ENCODE data around the gene BMI1. TPM values are rescaled to one million over a fixed set of nuclear protein-coding genes. Genes with fewer than 3 reads are reported as not detected.

Gene BMI1
- total and polyA plus RNA-seq, 4 donors = 13.2 to 28.7 (median 19.5) TPM

GRCh38 chr10:22294694-22295093 lies 26.2 kb upstream of the BMI1 start:
- Histone ChIP-seq H3K9ac (ENCODE audit: low read depth in 1 of 2, low read length in 2 of 2) (no peak overlapping the region), H3K4me1 (ENCODE audit: control insufficient read depth in 4 of 4, insufficient read depth in 4 of 4, low read length in 3 of 4) (no peaks in the 10 kb centered on the region), H3K27ac (ENCODE audit: low read depth in 1 of 2, low read length in 2 of 2) (no peak overlapping the region), H3K9me3 (ENCODE audit: control insufficient read depth in 4 of 4, low read length in 3 of 4) (no peaks in the 10 kb centered on the region), H3K27me3 (ENCODE audit: control insufficient read depth in 4 of 4, insufficient read depth in 4 of 4, low read length in 3 of 4) (peaks cover 0 to 3% (median 0%) of the 10 kb centered on the region in 4 donors), H3K4me3 (ENCODE audit: low read depth in 1 of 3, low read length in 3 of 3) (no peak overlapping the region), H3K36me3 (ENCODE audit: control insufficient read depth in 4 of 4, insufficient read depth in 3 of 4, low read depth in 1 of 4, low read length in 3 of 4) (no peaks in the 10 kb centered on the region)
- 40% methylated on average over 2 of the region's 2 CpGs for WGBS
- no peak for TF ChIP-seq HNF4G (IDR thresholded peaks at IDR 0.05)
- no peak for TF ChIP-seq REST (IDR thresholded peaks at IDR 0.05)
- TF ChIP-seq ZBTB33 (IDR thresholded peaks at IDR 0.05) = no peak
- no peak for TF ChIP-seq YY1 (IDR thresholded peaks at IDR 0.05)
- no peak for TF ChIP-seq GABPA (IDR thresholded peaks at IDR 0.05 in 1 of 2, conservative IDR thresholded peaks at IDR 0.05 in 1 of 2)
- TF ChIP-seq JUND (IDR thresholded peaks at IDR 0.05) = no peak
- no peak for TF ChIP-seq NR2F2 (IDR thresholded peaks at IDR 0.05)
- TF ChIP-seq FOXA2 (IDR thresholded peaks at IDR 0.05) = no peak
- no peak for TF ChIP-seq FOXA1 (IDR thresholded peaks at IDR 0.05)
- no peak for TF ChIP-seq SP1 (IDR thresholded peaks at IDR 0.05)
- TF ChIP-seq CTCF (IDR thresholded peaks at IDR 0.05; ENCODE audit: low read depth, low read length, missing input control) = no peak
- no peak for TF ChIP-seq TAF1 (conservative IDR thresholded peaks at IDR 0.05)
- no peak for TF ChIP-seq MAX (IDR thresholded peaks at IDR 0.05)
- no peak for TF ChIP-seq ATF3 (IDR thresholded peaks at IDR 0.05)
- no peak for TF ChIP-seq EGR1 (IDR thresholded peaks at IDR 0.05; ENCODE audit: low read depth in 2 of 2)
- TF ChIP-seq RXRA (IDR thresholded peaks at IDR 0.05) = no peak
- DNase-seq (ENCODE audit: low spot score) = no peak

GRCh38 chr10:22301193-22301592 lies 19.7 kb upstream of the BMI1 start:
- Histone ChIP-seq H3K4me3 (ENCODE audit: low read depth in 1 of 3, low read length in 3 of 3) (no peak overlapping the region), H3K27me3 (ENCODE audit: control insufficient read depth in 4 of 4, insufficient read depth in 4 of 4, low read length in 3 of 4) (peaks cover 0 to 3% (median 0%) of the 10 kb centered on the region in 4 donors), H3K27ac (ENCODE audit: low read depth in 1 of 2, low read length in 2 of 2) (no peak overlapping the region), H3K9me3 (ENCODE audit: control insufficient read depth in 4 of 4, low read length in 3 of 4) (peaks cover 0 to 8% (median 0%) of the 10 kb centered on the region in 4 donors), H3K9ac (ENCODE audit: low read depth in 1 of 2, low read length in 2 of 2) (no peak overlapping the region), H3K4me1 (ENCODE audit: control insufficient read depth in 4 of 4, insufficient read depth in 4 of 4, low read length in 3 of 4) (no peaks in the 10 kb centered on the region), H3K36me3 (ENCODE audit: control insufficient read depth in 4 of 4, insufficient read depth in 3 of 4, low read depth in 1 of 4, low read length in 3 of 4) (no peaks in the 10 kb centered on the region)
- 97% methylated on average over 4 of the region's 4 CpGs for WGBS
- no peak for DNase-seq (ENCODE audit: low spot score)
- TF ChIP-seq FOXA2 (IDR thresholded peaks at IDR 0.05) (no peak), JUND (IDR thresholded peaks at IDR 0.05) (no peak), HNF4G (IDR thresholded peaks at IDR 0.05) (no peak), ATF3 (IDR thresholded peaks at IDR 0.05) (no peak), TAF1 (conservative IDR thresholded peaks at IDR 0.05) (no peak), RAD21 (IDR thresholded peaks at IDR 0.05) (no peak), GABPA (IDR thresholded peaks at IDR 0.05 in 1 of 2, conservative IDR thresholded peaks at IDR 0.05 in 1 of 2) (no peak), CTCF (IDR thresholded peaks at IDR 0.05; ENCODE audit: low read depth, low read length, missing input control) (no peak), SP1 (IDR thresholded peaks at IDR 0.05) (no peak), REST (IDR thresholded peaks at IDR 0.05) (no peak), EGR1 (IDR thresholded peaks at IDR 0.05; ENCODE audit: low read depth in 2 of 2) (no peak), FOXA1 (IDR thresholded peaks at IDR 0.05) (no peak), NR2F2 (IDR thresholded peaks at IDR 0.05) (no peak)
